VCaP (cell line): Measurements from ENCODE around the gene AKIRIN2.

Experiments used
- H3K27ac ChIP-seq: fragments of 450-650 bp; 2 replicates; pipeline ENCODE4 v1.5.1; 2017
- TF ChIP-seq, protein P1 (sequence below): fragments of 450-650 bp; conservative IDR thresholded peaks from 2 replicates; pipeline ENCODE4 v1.5.1; 2017; ENCODE audit warnings: mild to moderate bottlenecking, moderate library complexity

The AKIRIN2 gene

DNA sequence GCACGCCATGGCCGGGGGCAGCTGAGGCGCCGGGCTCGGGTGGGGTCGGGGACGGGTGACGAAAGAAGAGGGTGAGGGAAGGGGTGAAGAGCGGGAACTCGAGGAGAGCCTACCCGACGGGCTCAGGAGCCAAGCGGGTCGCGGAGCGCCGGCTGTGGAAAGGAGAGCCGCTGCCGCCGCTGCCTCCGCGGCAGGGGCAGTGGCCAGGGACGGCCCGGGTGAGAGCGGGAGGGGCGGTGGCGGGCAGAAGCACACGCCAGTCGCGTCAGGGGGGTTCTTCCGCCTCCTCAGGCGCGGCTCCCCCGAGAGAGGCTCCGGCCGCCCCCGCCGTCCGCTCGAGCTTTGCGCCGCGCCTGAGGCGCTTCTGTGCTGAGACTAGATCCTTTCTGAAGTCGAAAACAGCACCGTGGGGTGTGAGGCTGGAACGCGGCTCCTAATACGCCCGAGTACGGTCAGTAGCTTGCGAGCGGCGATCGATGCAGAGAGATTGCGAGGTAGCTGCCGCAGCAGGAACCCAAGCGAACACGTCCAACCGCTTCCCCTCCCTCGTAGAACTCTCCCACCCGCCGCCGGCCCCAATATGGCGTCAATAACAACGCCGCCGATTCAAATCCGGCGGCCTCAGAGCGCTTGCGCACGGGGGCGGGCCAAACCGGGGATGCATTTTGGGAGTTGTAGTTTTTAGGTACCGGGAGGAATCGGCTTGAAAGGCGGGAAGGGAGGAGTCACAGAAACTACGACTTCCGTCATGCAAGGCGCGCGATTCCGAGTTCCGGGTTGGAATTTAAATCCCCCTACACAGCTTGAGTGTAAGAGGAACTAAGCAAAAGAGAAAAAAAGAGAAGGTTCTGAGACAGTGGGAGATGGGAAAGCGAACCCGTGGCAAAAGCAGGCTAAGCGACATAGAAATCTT is at the start of gene AKIRIN2:
Gene AKIRIN2, minus strand, starts transcription at position 558 of the 913 bp plus-strand sequence. Its CDS starts 549 bp downstream, at position 9.
- TF ChIP-seq, protein P1, sequence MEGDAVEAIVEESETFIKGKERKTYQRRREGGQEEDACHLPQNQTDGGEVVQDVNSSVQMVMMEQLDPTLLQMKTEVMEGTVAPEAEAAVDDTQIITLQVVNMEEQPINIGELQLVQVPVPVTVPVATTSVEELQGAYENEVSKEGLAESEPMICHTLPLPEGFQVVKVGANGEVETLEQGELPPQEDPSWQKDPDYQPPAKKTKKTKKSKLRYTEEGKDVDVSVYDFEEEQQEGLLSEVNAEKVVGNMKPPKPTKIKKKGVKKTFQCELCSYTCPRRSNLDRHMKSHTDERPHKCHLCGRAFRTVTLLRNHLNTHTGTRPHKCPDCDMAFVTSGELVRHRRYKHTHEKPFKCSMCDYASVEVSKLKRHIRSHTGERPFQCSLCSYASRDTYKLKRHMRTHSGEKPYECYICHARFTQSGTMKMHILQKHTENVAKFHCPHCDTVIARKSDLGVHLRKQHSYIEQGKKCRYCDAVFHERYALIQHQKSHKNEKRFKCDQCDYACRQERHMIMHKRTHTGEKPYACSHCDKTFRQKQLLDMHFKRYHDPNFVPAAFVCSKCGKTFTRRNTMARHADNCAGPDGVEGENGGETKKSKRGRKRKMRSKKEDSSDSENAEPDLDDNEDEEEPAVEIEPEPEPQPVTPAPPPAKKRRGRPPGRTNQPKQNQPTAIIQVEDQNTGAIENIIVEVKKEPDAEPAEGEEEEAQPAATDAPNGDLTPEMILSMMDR: no peak
- peak within 1 kb of the TSS; percentile 90 for H3K27ac ChIP-seq

DNA sequence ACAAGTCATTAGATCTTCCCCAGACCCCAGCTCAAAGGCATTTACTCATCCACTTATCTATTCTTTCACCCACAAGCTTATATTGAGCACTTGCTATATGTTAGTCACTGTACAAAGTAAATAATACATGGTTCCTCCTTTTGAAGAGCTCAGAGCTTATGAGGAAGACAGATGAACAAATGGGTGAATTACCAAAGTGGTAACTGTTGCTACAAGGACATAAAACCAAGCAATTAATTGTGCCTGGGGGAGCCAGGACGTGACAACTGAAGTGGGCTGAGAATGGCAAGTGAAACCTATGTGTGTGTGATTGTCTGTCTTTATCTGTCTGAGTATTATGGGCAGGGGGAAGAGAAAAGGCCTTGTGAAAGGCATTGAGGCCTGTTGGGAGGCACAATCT is 45.6 kb upstream of the AKIRIN2 start:
- TF ChIP-seq, protein P1: no peak
- no peak overlapping the region for H3K27ac ChIP-seq

DNA sequence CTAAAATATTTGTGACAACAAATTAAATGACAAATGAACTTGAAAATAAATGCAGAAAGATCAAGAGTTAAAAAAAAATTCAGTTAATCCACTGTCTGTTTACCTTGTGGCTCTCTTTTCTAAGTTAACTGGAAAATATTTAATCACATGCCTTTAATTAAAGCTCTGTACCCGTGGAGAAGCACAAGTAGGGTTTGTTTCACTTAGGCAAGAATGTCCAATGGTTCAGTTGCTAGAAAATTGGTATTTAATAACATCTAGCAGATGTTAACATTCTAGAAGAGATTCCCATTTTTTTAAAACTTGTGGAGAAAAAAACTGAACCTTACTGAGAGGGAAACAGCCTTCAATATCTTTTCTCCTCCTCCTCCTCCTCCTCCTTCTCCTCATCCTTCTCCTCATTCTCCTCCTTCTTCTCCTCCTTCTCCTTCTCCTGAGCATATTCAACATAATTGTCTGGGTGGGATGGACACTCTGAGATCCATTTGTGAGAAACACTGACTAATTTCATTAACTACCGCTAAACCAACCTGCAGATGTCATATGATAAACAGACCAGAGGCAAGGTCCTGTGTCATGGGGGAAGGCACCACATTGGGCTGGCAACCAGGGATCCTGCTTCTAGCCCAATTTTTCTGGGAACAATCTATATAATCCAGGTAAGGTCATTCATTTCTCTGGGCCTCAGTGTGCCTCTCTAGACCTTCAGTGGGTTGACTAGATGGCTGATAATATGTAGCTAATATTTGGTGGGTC is 44.1 kb upstream of the AKIRIN2 start:
- TF ChIP-seq, protein P1: no peak
- no peak overlapping the region for H3K27ac ChIP-seq

DNA sequence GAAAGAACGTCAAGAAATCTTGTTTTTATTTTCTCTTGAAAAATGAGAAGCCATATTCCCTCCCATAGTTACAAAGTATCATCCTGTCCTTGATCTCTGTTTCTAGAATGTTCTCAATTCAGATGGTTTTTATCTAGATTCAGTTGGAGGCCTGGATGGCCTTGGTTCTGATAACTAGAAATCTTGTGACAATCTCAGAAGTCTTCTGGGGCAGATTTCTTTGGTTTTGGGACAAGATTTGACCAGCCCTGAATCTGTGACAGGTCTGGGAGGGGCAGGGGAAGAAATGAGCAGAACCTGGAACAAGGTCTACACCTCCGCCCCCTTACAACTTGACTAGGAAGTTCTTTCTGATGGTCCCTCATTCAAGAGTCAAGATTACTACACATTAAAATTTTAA is 41.4 kb upstream of the AKIRIN2 start:
- TF ChIP-seq, protein P1: no peak
- H3K27ac ChIP-seq: no peak overlapping the region

DNA sequence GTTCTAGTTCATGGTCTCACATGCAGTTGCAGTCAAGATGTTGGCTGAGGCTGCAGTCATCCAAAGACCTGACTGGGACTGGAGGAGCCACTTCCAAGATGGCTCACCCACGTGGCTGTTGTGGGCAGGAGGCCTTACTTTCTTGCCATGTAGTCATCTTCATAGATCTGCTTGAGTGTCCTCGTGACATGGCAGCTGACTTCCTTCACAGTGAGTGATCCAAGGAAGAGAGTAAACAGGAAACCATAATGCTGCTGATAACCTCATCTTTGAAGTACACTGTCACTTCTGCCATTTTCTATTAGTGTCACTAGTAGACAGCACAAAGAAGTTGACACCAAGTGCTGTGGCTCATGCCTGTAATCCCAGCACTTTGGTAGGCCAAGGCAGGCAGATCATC is 40.1 kb upstream of the AKIRIN2 start:
- TF ChIP-seq, protein P1: no peak
- no peak overlapping the region for H3K27ac ChIP-seq

DNA sequence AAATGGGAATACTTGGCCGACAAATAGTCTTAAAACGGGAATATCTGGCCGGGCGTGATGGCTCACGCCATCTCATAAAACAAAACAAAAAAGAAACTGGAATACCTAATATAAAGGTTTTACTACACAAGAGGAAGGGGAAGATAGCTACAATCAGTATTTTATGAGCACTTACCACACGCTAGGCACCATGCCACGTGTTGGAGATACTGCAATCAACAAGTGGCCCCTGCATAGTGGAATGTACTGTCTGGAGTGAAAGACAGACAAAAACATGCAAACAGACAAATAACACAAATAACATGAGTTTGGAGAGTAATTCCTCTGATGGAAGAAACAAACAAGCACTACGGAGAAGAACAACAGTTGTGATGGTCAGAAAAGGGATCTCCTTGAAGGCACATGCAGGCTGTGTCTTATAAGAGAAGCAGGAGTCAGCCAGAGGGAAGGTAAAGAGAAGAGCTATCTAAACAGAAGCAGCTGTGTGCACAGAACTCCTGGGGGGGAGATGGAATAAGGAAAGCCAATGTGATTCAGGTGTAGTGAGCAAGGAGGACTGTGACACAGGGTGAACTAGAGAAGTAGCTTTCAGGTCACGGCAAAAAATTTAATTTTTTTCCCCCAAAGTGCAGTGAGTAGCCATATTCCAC is 39.1 kb upstream of the AKIRIN2 start:
- TF ChIP-seq, protein P1: no peak
- H3K27ac ChIP-seq: no peak overlapping the region

DNA sequence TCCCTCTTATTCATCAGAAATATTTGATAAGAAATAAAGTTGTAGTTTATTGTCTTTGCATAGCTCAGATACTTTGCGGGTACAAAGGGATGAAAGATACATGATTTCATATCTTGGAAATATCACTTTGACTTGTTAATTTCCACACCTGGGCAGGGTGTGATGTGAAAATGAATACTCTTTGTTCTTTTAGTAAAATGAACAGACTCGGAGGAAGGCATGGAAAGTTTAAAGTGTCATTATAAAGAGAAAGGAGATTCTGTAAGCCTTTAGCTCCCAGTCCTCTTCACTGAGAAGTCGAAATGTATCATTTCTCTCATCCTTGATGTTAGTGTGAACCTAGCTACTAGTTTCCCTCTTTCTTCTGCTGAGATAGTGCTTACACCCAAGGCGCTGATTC is 36.7 kb upstream of the AKIRIN2 start:
- TF ChIP-seq, protein P1: no peak
- no peak overlapping the region for H3K27ac ChIP-seq
